Right lobe of liver (tissue), 6 donors: Measurements from ENCODE around the gene CRYBA2. TPM values are rescaled to one million over a fixed set of nuclear protein-coding genes. Genes with fewer than 3 reads are reported as not detected.

ENCODE experiments used
- ATAC-seq, 4 donors: fragments of 200-7000 bp; cut with Tn5 transposase; one replicate each; pipeline ENCODE4 v1.9.1; 2020; ENCODE audit warnings: mild to moderate bottlenecking in 4 of 4, moderate library complexity in 4 of 4
- DNase-seq, 3 donors: peaks; one replicate each; pipeline ENCODE4 v3.0.0-alpha.2; 2020
- H3K27ac ChIP-seq, 3 donors: fragments of 200-600 bp; one replicate each; pipeline ENCODE4 v1.8.0; 2022
- H3K27me3 ChIP-seq, 2 donors: fragments of 200-600 bp; one replicate each; pipeline ENCODE4 v1.8.0; 2022
- H3K36me3 ChIP-seq, 4 donors: fragments of 200-600 bp; sonication (generic) in 1 of 4; one replicate each; pipeline versions ENCODE4 v1.5.1 to v1.8.0; 2017 to 2022; ENCODE audit warnings: control low read depth in 1 of 4
- H3K4me1 ChIP-seq, 4 donors: fragments of 200-600 bp; sonication (generic) in 1 of 4; one replicate each; pipeline versions ENCODE4 v1.5.1 to v1.8.0; 2017 to 2022; ENCODE audit warnings: control low read depth in 1 of 4
- H3K4me3 ChIP-seq, 3 donors: fragments of 200-600 bp; one replicate each; pipeline ENCODE4 v1.8.0; 2022
- H3K9me3 ChIP-seq, 4 donors: fragments of 200-600 bp; sonication (generic) in 1 of 4; one replicate each; pipeline versions ENCODE4 v1.5.1 to v1.8.0; 2017 to 2022; ENCODE audit warnings: control low read depth in 1 of 4
- POLR2A ChIP-seq: fragments of 450-650 bp; IDR thresholded peaks from one replicate; pipeline ENCODE4 v1.6.1; 2017; ENCODE audit warnings: antibody characterized with exemption, mild to moderate bottlenecking
- WGBS: methylation state at CpG from one replicate; pipeline ENCODE4 v1.1.6; 2018; ENCODE audit warnings: low coverage, low lambda C conversion rate; ENCODE audit not compliant: insufficient coverage; ENCODE audit errors: missing lambda C conversion rate; 5-methylcytosine and 5-hydroxymethylcytosine counted together
- intact Hi-C, 2 donors: fragments of 100-400 bp; cut with DNase I; formaldehyde crosslinking; loops; one replicate each; pipeline versions ENCODE4 v1.11.2 to v1.14.1; 2022
- total RNA-seq, 6 experiments: library from RNA; depleted of rRNA in 2 of 6; stranded (reverse); fragments of >200 nt in 2 of 6; fragmentation: NEBNext Ultra II Directional in 3 of 6; extraction: Animal tissue kit (Norgen Biotek cat#: 25700) in 3 of 6; gene quantifications; one replicate each; pipeline versions ENCODE4 v1.1.0 to v1.2.4, GENCODE V29; 2016 to 2023
- TF ChIP-seq, protein P1 (sequence below), 4 donors: fragments of 200-600 bp in 3 of 4; fragments of 450-650 bp in 1 of 4; IDR thresholded peaks; one replicate each; pipeline versions ENCODE4 v1.5.1 to v1.8.0; 2016 to 2022; ENCODE audit warnings: antibody characterized with exemption in 4 of 4, mild to moderate bottlenecking in 2 of 4
- donor health status: DM: no; HTN: yes; CAD: no.
- donor health status: DM: no; HTN: no; CAD: no.
- donor health status: DM: no; HTN: no; CAD: no.
- donor health status: DM: no; HTN: yes; CAD: no.
- donor health status: DM: no; HTN: yes; CAD: no.

The CRYBA2 gene
- total RNA-seq, 6 experiments from 2014 or later = not detected

DNA sequence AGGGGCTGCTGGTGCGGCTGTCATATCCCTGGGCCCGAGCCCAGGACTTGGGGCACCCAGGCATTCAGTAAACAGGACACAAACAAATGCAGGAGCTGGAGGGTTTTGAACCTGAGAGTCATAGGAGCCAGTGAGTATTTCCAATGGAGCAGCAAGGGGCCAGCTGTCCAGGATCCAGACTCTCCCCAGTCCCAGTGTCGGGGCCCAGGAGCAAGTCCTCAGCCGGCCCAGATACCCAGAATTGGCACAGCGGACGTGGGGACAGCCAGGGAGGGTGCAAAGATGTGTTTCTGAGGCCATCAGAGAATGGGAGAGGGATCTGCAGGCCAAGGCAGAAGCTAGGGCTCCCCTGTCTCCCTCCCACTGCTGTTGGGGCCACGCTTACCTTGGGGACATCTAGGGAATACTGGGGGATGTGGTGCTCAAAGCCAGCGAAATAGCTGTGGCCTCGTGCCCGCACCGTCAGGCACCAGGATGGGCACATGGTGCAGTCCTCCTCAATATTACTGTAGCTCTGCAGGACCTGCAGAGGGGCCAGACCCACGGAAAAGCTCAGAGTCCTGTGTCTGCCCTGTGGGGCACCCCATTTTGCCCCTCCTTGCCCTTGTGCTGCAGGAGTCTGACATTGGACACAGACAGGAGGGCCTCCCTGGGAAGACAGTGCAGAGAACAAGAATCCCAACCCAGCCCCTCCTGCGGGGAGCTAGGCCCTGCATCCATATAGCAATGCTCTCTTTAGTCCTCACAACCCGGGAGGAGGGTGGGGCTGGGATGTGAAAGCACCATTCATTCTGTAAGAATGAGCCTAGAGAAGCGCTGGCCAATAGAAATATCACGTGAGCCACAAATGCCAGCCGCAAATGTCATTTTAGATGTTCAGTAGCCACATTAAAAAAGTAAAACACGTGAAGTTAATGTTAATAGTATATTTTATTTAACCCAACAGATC lies 32.7 kb upstream of the CRYBA2 start:
- no peaks in the 10 kb centered on the region for H3K27me3 ChIP-seq
- WGBS = 68% methylated on average over 7 of the region's 18 CpGs
- no peak overlapping the region for H3K4me3 ChIP-seq
- intact Hi-C loops = loop anchor here in 1 of 2 donors (10.0 kb wide), 1 partner anchor 269 kb away; no protein-coding TSS in a partner anchor
- no peaks in the 10 kb centered on the region for H3K4me1 ChIP-seq
- no peaks in the 10 kb centered on the region for H3K9me3 ChIP-seq
- H3K36me3 ChIP-seq = no peaks in the 10 kb centered on the region
- no peak overlapping the region for H3K27ac ChIP-seq
- ATAC-seq = no peak
- no peak for DNase-seq
- TF ChIP-seq, protein P1, sequence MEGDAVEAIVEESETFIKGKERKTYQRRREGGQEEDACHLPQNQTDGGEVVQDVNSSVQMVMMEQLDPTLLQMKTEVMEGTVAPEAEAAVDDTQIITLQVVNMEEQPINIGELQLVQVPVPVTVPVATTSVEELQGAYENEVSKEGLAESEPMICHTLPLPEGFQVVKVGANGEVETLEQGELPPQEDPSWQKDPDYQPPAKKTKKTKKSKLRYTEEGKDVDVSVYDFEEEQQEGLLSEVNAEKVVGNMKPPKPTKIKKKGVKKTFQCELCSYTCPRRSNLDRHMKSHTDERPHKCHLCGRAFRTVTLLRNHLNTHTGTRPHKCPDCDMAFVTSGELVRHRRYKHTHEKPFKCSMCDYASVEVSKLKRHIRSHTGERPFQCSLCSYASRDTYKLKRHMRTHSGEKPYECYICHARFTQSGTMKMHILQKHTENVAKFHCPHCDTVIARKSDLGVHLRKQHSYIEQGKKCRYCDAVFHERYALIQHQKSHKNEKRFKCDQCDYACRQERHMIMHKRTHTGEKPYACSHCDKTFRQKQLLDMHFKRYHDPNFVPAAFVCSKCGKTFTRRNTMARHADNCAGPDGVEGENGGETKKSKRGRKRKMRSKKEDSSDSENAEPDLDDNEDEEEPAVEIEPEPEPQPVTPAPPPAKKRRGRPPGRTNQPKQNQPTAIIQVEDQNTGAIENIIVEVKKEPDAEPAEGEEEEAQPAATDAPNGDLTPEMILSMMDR (IDR thresholded peaks at IDR 0.05) = no peak
- TF ChIP-seq POLR2A = no peak

DNA sequence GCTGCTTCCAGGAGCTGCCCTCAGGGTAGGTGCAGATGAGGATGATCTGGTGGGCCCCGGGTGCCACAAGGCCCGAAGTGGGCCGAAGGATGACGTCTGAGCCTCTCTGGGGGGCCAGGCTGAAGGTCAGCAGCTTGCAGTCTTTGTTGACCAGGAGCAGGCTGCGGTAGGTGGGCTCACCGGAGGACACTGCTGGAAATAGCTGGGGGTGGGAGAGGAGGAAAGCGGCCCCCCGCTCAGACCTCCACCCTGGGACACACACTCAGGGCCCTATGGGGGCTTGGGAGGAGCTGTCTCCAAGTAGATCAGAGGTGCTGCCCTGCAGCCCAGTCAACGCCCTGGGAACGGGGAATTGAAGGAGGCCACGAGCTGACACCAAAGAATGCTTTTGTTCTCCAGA lies 30.8 kb upstream of the CRYBA2 start:
- intact Hi-C loops = loop anchor here in 1 of 2 donors (10.0 kb wide), 1 partner anchor 271 kb away; no protein-coding TSS in a partner anchor
- Histone ChIP-seq H3K27me3 (no peaks in the 10 kb centered on the region), H3K4me1 (no peaks in the 10 kb centered on the region), H3K9me3 (no peaks in the 10 kb centered on the region), H3K4me3 (no peak overlapping the region), H3K36me3 (no peaks in the 10 kb centered on the region), H3K27ac (no peak overlapping the region)
- no peak for TF ChIP-seq POLR2A
- TF ChIP-seq, protein P1 (IDR thresholded peaks at IDR 0.05) = no peak
- DNase-seq (no peak), ATAC-seq (no peak)
- WGBS = 86% methylated on average over 7 of the region's 11 CpGs

DNA sequence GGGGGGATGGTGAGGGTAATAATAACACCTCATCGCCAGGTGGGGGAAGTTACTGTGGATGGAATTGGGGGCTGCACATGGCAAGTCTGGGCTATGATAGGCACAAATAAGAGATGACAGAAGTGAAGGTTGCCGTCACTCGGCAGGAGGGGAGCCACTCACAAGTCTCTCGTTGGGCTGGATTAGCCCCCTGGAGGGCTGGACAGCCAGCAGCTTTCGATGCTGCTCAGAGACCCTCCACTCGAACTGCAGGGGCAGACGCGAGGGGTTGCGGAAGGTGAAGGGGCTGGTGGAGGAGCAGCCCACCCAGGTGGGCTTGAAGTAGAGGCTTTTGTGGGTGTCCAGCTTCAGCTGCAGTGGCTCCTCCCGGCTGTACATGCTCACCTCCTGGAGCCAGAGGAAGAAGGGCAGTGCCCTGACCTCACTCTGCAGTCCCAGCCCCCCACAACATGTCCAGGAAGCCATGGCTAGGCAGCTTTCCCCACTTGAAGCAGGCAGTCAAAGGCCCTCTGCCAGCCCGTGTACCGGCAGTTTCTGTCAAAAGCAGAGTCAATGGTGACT lies 29.9 kb upstream of the CRYBA2 start:
- no peaks in the 10 kb centered on the region for H3K36me3 ChIP-seq
- H3K4me3 ChIP-seq = no peak overlapping the region
- no peaks in the 10 kb centered on the region for H3K9me3 ChIP-seq
- H3K27ac ChIP-seq = no peak overlapping the region
- no peak for ATAC-seq
- H3K4me1 ChIP-seq = no peaks in the 10 kb centered on the region
- intact Hi-C loops = loop anchor here in 1 of 2 donors (10.0 kb wide), 1 partner anchor 272 kb away; no protein-coding TSS in a partner anchor
- no peak for DNase-seq
- no peaks in the 10 kb centered on the region for H3K27me3 ChIP-seq
- TF ChIP-seq, protein P1 (IDR thresholded peaks at IDR 0.05) = no peak
- no peak for TF ChIP-seq POLR2A
- WGBS = 87% methylated on average over 3 of the region's 12 CpGs

DNA sequence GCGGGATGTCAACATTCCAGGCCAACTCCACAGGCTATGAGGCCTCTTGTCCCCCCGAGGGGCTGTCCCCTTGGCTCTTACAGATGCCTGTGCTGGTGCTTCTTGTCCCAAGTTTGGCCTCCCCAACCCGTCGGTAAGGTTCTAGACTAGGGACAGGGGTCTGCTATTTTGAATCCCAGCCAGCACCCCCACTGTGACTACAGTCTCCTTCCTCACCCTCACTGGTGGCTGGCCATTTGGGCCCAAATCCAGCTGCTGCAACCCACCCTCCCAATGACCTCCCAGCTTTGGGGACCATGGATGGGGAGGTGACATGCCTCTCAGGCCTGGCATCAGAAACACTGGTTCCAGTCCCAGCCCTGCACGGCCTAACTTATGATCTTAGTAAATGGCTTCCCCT lies 29.4 kb upstream of the CRYBA2 start:
- no peaks in the 10 kb centered on the region for H3K36me3 ChIP-seq
- no peaks in the 10 kb centered on the region for H3K9me3 ChIP-seq
- TF ChIP-seq, protein P1 (IDR thresholded peaks at IDR 0.05) = no peak
- no peak for TF ChIP-seq POLR2A
- no peak overlapping the region for H3K27ac ChIP-seq
- no peaks in the 10 kb centered on the region for H3K27me3 ChIP-seq
- DNase-seq = no peak
- 92% methylated on average over 2 of the region's 5 CpGs for WGBS
- no peak overlapping the region for H3K4me3 ChIP-seq
- no peaks in the 10 kb centered on the region for H3K4me1 ChIP-seq
- ATAC-seq = no peak
- intact Hi-C loops = loop anchor here in 1 of 2 donors (10.0 kb wide), 1 partner anchor 272 kb away; no protein-coding TSS in a partner anchor
